Jurkat, Clone E6-1 (cell line): Measurements from ENCODE around the gene ATXN1.
"Not testable (repeated sequence)": the region's sequence is repeated elsewhere in the genome, so short reads cannot be mapped to it uniquely, and the experiment has no call there.

ENCODE experiments used
- DNase-seq: peaks from one replicate; pipeline ENCODE4 v3.0.0-alpha.2; 2011; ENCODE audit warnings: low read depth, low spot score
- H3K4me3 ChIP-seq: 2 replicates; pipeline ENCODE4 v1.5.1; 2011; ENCODE audit warnings: mild to moderate bottlenecking, low read length, control low read depth, moderate library complexity

The ATXN1 gene

DNA sequence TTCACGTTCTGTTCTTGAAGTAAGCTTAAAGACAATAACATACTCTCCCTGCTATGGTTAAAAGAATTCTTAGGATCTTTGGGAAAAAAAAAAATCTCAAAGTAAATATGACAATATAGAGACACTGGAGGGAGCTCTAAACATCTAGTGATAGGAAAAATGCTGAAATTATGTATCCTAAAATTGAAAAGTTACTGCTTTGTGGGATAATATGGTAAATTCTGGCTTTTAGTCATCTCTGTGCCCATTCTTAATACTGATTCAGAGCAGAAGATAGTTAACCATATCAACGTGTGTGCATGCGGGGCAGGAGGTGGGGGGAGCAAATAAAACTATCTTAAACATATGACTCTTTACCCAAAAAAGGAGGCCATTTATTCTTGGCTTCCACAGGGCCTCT is 357.4 kb downstream of the ATXN1 start:
- no peak for DNase-seq
- H3K4me3 ChIP-seq = no peak overlapping the region

DNA sequence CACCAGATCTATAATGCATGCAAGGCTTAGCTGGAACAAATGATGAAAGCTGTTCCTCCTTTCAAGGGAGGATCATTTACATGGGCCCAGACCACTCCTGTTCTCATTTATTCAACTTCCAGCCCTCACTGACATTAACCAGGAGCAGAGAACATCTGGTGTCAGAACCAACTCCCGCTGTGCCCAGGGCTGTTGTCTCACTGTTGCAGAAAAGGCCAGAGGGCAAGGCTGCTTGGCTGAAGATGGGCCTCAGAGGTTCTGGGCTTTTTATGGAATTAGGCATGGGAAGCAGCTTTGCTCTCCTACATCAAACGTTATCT is 358.7 kb downstream of the ATXN1 start:
- H3K4me3 ChIP-seq = no peak overlapping the region
- no peak for DNase-seq

DNA sequence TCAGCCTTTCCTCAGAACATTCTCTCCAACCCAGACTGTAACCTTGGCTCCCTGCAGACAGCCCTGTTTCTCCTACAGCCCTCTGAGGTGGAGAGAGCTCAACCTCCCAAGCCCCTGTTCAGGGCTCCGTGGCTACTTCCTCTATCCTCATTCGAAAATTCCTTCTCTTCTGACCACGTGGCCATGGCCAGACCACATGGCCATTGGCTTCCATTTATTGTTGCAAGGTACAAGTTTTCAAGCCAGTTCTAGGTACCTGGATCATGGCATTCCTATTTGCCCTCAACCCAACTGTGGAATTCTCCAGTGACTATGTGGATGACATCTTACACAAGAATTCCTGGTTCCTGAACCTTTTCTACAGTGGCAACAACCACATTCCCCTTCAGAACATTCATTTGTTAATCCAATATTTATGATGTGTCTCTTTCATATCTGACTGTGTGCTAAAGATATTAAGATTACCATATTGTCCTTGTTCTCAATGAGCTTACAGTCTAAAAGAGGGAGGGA is 361.0 kb downstream of the ATXN1 start:
- no peak for DNase-seq

DNA sequence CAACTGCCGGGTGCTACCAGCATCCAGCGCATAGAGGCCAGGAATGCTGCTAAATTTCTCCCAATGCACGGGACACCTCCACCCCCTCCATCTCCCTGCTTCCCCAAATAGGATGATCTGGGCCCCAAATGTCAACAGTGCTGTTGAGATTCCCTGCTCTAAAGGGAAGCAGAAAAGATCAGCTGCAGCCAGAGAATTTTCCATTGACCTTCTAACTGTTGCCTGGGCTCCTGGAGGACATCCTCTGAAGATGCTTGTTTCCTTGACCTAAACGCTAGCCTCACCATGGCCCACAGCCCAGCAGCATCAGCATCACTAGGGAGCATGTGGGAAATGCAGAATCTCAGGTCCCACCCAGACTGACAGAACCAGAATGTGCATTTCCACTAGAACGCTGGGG is 361.6 kb downstream of the ATXN1 start:
- DNase-seq = no peak
- H3K4me3 ChIP-seq = no peak overlapping the region

More for the DNA sequence above, 361.0 kb downstream of the ATXN1 start:
- no peak overlapping the region for H3K4me3 ChIP-seq

DNA sequence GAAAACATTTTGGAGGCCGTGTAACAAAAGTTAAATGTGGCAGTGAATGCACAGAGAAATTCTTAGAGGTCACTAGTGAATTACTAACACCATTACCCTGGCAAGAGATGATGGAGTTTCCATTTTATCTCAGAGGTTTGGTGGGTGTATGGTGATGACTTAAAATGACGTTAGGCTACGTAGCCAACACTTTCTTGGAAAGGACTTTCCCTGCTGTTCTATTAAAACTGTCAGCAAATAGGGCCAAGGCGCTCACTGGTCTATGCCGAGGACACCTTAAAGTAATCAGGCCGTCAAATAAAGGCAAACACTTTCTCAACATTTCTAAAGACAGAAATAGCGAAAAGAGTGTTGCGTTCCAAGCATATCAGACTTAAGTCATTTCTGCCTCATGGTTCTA is 362.1 kb downstream of the ATXN1 start:
- H3K4me3 ChIP-seq = no peak overlapping the region
- no peak for DNase-seq

DNA sequence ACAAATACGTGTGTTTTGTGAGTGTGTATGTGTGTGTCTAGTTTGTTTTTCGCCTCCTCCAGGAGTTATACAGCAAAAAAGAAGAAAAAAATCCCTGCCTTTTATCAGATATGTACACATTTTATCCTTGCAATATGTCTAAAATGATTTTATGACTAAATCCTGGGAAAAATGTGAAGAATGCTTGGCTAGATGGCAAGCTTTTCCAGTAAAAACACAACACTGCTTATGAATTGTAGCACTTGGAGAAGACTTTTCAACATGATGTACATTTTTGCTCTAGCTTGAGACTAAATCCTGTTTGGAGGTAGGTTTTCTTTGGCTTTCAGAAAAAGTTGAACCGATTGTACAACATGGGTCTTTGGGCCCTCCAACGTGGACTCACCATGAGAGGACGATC is 362.7 kb downstream of the ATXN1 start:
- no peak overlapping the region for H3K4me3 ChIP-seq
- no peak for DNase-seq

DNA sequence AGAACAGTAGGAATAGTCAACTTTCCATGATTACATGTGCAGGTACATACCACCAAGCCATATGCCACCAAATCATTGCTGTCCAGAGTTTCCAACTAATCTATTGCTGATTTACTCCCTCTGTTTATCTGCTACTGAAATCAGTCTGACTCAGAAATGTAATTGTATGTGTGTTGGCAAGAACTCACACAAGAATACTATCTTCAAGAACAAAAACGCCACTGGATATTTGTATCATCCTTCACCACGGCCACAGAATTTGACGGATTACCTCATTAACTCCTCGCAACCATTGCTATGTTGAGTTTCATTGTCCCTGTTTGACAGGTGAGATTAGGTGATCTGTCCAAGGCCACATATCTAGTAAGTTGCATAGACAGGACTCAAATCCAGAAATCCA is 363.6 kb downstream of the ATXN1 start:
- no peak for DNase-seq
- H3K4me3 ChIP-seq = no peak overlapping the region

DNA sequence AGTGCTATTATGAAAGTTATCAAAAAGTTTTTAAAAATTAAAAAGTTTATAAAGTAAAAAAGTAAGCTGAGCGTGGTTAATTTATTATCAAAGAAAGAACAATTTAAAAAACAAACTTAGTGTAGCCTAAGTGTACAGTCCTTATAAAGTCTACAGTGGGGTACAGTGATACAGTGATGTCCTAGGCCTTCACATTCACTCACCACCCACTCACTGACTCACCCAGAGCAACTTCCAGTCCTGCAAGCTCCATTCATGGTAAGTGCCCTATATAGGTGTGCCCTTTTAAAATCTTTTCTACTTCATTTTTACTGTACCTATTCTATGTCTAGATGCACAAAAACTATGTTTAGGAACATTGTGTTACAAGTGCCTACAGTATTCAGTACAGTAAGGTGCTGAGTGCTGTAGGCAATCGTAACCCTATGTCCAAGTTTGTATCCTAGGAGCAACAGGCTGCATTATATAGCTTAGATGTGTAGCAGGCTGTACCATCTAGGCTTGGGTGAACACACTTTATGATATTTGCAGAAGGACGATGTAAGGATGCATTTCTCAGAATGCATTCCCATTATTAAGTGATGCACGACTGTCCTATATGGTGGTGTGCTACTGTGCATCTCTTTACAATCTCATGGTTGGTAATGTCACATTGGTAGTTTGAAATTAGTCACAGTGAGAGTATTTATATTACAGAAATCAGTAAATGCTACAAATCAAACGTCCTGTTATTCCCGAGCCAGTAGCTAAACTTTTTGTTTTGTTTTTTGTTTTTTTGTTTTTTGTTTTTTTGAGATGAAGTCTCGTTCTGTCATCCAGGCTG is 364.6 kb downstream of the ATXN1 start:
- no peak for DNase-seq
- no peak overlapping the region for H3K4me3 ChIP-seq

DNA sequence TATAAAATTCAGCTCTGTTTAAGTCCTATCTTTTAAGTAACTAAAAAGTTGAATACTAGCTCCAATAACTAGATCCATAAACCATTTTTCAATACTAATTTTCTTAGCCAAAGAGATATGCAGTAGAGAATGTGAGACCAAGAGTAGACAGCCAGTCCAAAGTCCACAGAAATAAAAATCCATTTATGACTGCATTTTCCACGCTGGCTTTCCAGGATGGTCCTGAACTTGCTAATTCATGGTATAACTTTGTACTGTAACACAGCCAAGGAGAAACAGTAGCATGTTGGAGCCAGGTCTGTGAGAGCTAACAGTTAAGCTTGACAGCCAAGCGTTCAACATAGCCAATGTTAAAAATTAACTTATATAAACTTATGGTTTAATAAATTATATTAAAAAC is 366.6 kb downstream of the ATXN1 start:
- no peak overlapping the region for H3K4me3 ChIP-seq

DNA sequence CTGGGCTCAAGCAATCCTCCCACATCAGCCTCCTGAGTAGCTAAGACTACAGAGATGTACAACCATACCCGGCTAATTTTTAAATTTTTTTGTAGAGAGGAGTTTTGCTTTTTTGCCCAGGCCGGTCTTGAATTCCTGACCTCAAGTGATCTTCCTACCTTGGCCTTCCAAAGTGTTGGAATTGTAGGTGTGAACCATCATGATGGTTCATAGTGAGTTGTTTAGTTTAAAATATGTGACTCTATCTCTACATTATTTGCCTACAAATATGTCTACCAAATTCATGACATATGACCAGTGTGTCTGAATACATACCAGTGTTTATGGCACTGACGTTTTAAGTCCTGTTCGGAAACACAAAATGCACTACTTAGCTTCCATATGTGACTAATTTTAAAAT is 367.9 kb downstream of the ATXN1 start:
- no peak overlapping the region for H3K4me3 ChIP-seq
- DNase-seq = no peak

More for the DNA sequence above, 366.6 kb downstream of the ATXN1 start:
- DNase-seq = no peak

DNA sequence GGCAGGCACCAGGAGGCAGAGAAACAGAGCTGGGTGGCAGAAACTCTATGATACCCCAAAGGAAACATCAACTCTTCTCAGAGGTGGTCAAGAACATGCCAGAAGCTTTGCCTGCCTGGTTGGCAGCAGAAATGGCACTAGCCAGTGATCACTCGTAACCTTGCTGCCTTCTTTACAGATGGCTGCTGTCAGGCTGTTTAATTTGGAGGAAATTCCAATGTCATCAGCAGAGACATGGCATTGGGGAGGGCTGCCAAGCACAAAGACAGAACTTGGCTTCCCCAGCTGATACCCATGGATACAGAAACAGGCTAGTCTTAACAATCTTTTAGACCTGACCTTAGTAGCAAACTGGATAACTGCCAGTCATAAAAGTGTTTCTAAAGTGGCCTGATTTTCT is 369.2 kb downstream of the ATXN1 start:
- no peak for DNase-seq
- H3K4me3 ChIP-seq = no peak overlapping the region

DNA sequence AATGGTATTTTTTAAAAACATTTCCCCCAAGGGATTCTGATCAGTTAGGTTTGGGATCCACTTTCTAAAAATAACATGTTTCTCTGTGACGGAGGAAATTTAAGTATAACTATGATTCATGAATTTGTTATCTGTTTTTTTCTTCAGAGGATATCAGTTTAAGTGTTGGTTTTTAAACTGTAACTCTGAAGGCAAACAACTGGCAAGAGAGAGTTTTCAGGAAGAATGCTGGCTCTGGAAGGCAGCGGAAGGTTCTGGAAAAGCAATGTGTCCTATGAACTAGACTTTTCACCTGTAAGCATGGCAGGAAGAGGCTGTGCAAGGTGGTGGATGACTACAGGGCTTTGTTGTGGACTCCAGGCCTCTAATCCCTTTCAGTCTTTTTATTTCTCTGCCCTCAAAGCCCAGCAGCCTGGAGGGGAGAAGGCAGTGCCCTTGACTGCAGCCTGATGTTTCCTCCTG is 369.8 kb downstream of the ATXN1 start:
- DNase-seq = no peak
- H3K4me3 ChIP-seq = no peak overlapping the region

DNA sequence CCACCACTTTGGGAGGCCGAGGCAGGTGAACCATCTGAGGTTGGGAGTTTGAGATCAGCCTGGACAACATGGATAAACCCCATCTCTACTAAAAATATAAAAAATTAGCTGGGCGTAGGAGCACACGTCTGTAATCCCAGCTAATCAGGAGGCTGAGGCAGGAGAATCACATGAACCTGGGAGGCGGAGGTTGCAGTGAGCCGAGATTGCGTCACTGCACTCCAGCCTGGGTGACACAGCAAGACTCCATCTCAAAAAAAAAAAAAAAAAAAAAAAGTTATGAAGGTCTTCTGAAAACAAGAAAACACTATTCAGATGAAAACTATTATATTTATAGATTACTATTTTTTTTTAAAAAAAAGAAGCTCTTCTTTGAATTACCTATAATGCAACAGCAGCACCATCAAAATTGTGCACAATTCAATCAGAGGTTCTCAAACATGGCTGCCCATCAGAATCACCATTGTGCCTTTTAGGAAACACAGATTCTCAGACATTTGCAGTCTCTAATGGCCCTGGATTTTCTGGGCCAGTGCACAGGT is 370.3 kb downstream of the ATXN1 start:
- DNase-seq, H3K4me3 ChIP-seq: not testable (repeated sequence)

DNA sequence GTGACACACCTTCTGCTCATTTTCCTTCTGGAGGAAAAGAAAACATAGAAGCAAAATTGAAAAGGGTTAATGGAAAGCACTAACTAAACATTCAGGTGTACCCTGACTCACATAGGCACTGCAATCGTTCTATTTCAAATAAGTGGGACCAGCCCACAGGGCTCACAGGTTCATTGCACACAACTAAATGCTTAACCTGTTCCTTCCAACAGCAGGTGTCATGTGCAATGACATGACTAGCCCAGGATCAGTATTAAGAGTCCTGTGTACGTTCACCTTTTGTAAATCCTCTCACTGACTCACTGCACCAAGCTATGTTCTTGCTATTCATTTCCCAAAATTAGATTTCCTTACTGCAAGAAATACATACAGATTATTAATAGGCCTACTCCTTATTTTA is 371.6 kb downstream of the ATXN1 start:
- no peak overlapping the region for H3K4me3 ChIP-seq
- DNase-seq = no peak

DNA sequence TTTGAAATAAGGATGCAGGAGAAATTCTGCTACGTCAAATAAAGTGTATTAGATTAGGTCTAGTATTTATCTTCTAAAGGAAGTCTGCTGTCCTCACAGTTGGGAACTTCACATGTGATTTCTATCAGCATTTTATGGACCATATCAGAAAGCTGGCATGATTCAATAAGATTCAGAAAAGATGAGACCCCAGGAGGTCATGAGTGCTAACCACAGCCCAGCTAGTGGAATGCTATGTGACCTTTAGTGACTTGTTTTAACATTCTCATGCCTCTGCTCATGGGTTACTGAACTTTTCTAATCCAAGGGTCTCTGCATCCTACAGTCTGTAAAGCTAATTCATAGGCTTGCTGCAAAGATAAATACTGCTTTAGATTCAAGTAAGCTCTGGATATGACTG is 372.8 kb downstream of the ATXN1 start:
- H3K4me3 ChIP-seq = no peak overlapping the region
- DNase-seq = no peak

DNA sequence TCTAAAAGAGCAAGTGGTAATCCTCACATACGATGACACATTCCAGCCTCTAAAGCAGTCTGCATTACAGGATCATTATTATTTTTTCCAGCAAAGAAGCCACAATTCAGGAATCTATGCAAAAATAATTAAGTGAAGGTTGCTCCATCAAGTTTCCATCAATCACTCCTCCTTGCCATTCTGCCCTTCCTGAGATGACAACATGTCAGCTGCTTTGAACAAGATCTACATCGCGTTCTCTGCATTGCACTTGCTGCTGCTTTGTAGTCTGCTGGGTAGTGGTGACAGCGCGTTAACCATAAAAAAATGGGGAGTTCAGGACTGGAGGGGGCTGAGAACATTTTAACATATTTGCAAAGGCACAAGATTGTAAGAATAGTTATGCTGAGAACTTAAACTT is 375.2 kb downstream of the ATXN1 start:
- no peak for DNase-seq
- H3K4me3 ChIP-seq = no peak overlapping the region

DNA sequence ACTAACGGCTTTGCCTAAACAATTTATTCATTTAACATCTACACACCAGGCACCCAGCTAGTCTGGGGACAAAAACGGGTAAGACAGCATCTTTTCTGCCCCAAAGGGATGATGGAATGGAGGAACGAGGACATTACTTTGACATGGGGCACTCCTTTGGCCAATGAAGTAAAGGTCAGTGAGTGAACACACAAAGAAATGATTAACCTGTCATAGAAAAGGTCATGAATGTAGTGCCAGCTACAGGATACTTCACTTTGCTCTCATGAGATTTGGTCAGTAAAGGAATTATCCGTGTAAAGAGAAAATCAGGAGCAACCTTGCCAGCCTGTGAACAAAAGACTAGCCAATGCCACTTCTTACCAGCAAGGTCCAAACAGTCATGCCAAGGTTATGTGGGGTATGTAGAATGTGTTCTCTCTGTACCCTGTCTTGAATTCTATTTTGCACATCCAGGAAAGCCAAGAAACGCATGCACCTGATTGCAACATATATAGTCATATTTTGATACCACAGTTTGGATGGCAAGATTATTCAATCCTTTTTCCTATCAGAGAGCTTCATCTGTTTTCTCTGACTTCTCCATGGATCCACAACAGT is 377.6 kb downstream of the ATXN1 start:
- DNase-seq = no peak
- no peak overlapping the region for H3K4me3 ChIP-seq

DNA sequence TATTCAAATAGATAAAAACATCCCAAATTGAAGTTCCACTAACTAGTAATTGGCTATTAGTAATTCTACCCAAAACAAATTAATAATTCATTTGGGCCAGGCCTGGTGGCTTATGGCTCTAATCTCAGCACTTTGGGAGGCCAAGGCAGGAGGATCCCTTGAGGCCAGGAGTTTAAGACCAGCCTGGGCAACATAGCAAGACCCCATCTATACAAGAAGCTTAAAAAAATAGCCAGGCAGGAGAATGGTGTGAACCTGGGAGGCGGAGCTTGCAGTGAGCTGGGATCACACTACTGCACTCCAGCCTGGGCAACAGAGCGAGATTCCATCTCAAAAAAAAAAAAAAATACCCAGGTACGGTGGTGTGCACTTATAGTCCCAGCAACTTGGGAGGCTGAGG is 379.3 kb downstream of the ATXN1 start:
- not testable (repeated sequence) for H3K4me3 ChIP-seq, DNase-seq

DNA sequence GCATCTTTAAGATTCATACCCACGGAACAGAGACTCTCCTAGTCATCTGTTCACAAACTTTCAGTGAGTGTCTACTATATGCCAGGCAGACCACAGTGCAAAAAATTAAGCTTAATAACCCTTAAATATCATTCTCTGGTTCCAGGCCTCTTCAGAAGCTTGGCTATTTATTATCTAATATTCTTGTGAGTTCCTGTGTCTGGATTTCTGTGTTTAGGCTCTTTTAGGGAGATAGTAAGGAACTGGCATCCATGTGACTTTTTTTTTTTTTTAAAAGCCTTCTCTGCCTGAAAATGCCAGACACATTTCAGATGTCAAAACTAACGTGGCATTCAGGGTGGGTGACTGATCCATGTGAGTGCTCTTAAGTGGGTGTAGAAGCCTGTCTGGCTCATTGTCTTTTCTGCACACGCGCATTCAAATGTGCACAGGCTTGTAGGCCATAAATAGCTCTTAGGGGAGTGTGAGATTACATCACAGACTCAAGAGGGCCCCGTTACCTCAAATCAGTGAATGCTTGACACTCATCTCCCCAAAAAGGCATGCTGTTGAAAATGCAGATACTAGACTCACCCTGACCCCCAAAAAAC is 380.9 kb downstream of the ATXN1 start:
- DNase-seq = no peak
- H3K4me3 ChIP-seq = no peak overlapping the region

DNA sequence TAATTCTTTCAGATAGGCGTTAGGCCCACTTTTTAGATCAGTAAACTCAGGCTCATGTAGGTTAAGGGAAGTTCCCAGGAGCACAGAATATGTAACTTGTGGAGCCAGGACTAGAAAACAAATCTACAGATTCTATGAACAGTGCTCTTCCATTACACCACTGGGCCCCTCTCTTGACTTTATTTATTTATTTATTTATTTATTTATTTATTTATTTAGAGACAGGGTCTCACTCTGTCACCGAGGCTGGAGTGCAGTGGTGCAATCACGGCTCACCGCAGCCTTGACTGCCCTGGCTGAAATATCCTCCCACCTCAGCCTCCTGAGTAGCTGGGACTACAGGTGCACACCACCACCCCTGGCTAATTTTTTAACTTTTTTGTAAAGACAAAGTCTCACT is 382.9 kb downstream of the ATXN1 start:
- not testable (repeated sequence) for H3K4me3 ChIP-seq, DNase-seq
